Caco-2 (cell line): ENCODE measurements around the gene CCDC88A. TPM values are rescaled to one million over a fixed set of nuclear protein-coding genes. Genes with fewer than 3 reads are reported as not detected.

Experiments used
- BruUV-seq: library from RNA; stranded (reverse); fragments of 400-500 nt; replicated peaks from 2 replicates; lab custom pipeline; 2021; lab: Mats Ljungman, UMichigan
- CTCF ChIA-PET: fragments of 300-600 bp; sonication (Branson Sonifier 250); formaldehyde crosslinking; loops from one replicate; lab custom pipeline; 2022; ENCODE audit warnings: antibody characterized with exemption; lab: Charles Lee
- POLR2A ChIA-PET: fragments of 300-600 bp; sonication (Branson Sonifier 250); formaldehyde crosslinking; loops from one replicate; lab custom pipeline; 2022; ENCODE audit warnings: antibody characterized with exemption; lab: Charles Lee
- DNase-seq, 2 experiments: peaks; one replicate each; pipeline versions ENCODE4 v3.0.0 to v3.0.0-alpha.2; 2020 to 2022
- H3K27me3 ChIP-seq: replicated peaks from 2 replicates; pipeline ENCODE4 v1.6.0; 2011; ENCODE audit warnings: low read length; ENCODE audit not compliant: control insufficient read depth, insufficient read depth
- H3K36me3 ChIP-seq: 2 replicates; pipeline ENCODE4 v1.5.1; 2011; ENCODE audit warnings: low read length; ENCODE audit not compliant: control insufficient read depth, insufficient read depth
- H3K4me1 ChIP-seq: fragments of 250-450 bp; sonication (Bioruptor Pico); 2 replicates; pipeline ENCODE4 v1.5.1; 2020; ENCODE audit warnings: mild to moderate bottlenecking
- H3K4me3 ChIP-seq: 2 replicates; pipeline ENCODE4 v1.5.1; 2011; ENCODE audit warnings: low read depth, mild to moderate bottlenecking, control low read depth, low read length
- H3K9me3 ChIP-seq: fragments of 250-450 bp; sonication (Bioruptor Pico); 2 replicates; pipeline ENCODE4 v1.5.1; 2020; ENCODE audit warnings: mild to moderate bottlenecking, moderate library complexity
- H3K27ac Mint-ChIP-seq: one replicate; pipeline ENCODE4 v1.8.0; 2022; ENCODE audit warnings: mixed read lengths; ENCODE audit not compliant: unreplicated experiment
- H3K27me3 Mint-ChIP-seq: one replicate; pipeline ENCODE4 v1.8.0; 2022; ENCODE audit warnings: mixed read lengths; ENCODE audit not compliant: insufficient read depth, unreplicated experiment
- H3K36me3 Mint-ChIP-seq: one replicate; pipeline ENCODE4 v1.8.0; 2022; ENCODE audit warnings: mild to moderate bottlenecking, mixed read lengths; ENCODE audit not compliant: insufficient read depth, unreplicated experiment
- H3K4me1 Mint-ChIP-seq: one replicate; pipeline ENCODE4 v1.8.0; 2022; ENCODE audit warnings: low read depth, mixed read lengths; ENCODE audit not compliant: unreplicated experiment
- H3K4me3 Mint-ChIP-seq: one replicate; pipeline ENCODE4 v1.8.0; 2022; ENCODE audit warnings: mild to moderate bottlenecking, moderate library complexity, mixed read lengths; ENCODE audit not compliant: unreplicated experiment
- H3K9me3 Mint-ChIP-seq: one replicate; pipeline ENCODE4 v1.8.0; 2022; ENCODE audit warnings: mixed read lengths; ENCODE audit not compliant: unreplicated experiment
- CTCF ChIP-seq, 2 experiments: fragments of 200-600 bp in 1 of 2; IDR thresholded peaks; 1 replicate in 1 of 2; 2 replicates in 1 of 2; pipeline versions ENCODE4 v1.5.1 to v1.8.0; 2011 to 2022; ENCODE audit warnings: antibody characterized with exemption in 1 of 2, control low read depth in 1 of 2, inconsistent platforms in 1 of 2, low read depth in 1 of 2, low read length in 1 of 2, mild to moderate bottlenecking in 1 of 2, moderate library complexity in 1 of 2; ENCODE audit not compliant: insufficient read depth in 1 of 2, severe bottlenecking in 1 of 2, unreplicated experiment in 1 of 2
- intact Hi-C: fragments of 100-400 bp; cut with micrococcal nuclease; formaldehyde crosslinking; loops from one replicate; pipeline ENCODE4 v1.10.0; 2022; ENCODE audit not compliant: unreplicated experiment
- total RNA-seq: library from RNA; stranded (reverse); gene quantifications from 2 replicates; pipeline ENCODE4 v1.2.3, GENCODE V29; 2022

The CCDC88A gene
- total RNA-seq, 1 experiment from 2014 or later, result 7.7 TPM

GRCh38 chr2:55365303-55365702 lies 54.4 kb downstream of the CCDC88A start:
- no peaks in the 10 kb centered on the region for H3K36me3 ChIP-seq
- no peak overlapping the region for H3K4me3 ChIP-seq
- intact Hi-C loops, result no loop called here
- no peaks in the 10 kb centered on the region for H3K36me3 Mint-ChIP-seq
- no peak for DNase-seq
- no peaks in the 10 kb centered on the region for H3K9me3 ChIP-seq
- no peak overlapping the region for H3K4me3 Mint-ChIP-seq
- no peaks in the 10 kb centered on the region for H3K4me1 Mint-ChIP-seq
- no peak overlapping the region for H3K27ac Mint-ChIP-seq
- no TSS peak for BruUV-seq
- no peaks in the 10 kb centered on the region for H3K27me3 Mint-ChIP-seq
- POLR2A ChIA-PET, result no interaction called here
- CTCF ChIA-PET, result no interaction called here
- no peaks in the 10 kb centered on the region for H3K4me1 ChIP-seq
- H3K9me3 Mint-ChIP-seq, result no peaks in the 10 kb centered on the region
- no peak for TF ChIP-seq CTCF (IDR thresholded peaks at IDR 0.05; ENCODE audit: insufficient read depth in 1 of 2, low read depth in 1 of 2, low read length in 1 of 2, severe bottlenecking in 1 of 2, unreplicated experiment in 1 of 2)
- H3K27me3 ChIP-seq, result no peaks in the 10 kb centered on the region

GRCh38 chr2:55364189-55365055 lies 55.2 kb downstream of the CCDC88A start:
- Histone ChIP-seq H3K9me3 (no peaks in the 10 kb centered on the region), H3K27me3 (no peaks in the 10 kb centered on the region), H3K4me1 (no peaks in the 10 kb centered on the region), H3K36me3 (no peaks in the 10 kb centered on the region), H3K4me3 (no peak overlapping the region)
- no peaks in the 10 kb centered on the region for H3K27me3 Mint-ChIP-seq
- POLR2A ChIA-PET, result no interaction called here
- TF ChIP-seq CTCF (IDR thresholded peaks at IDR 0.05; ENCODE audit: insufficient read depth in 1 of 2, low read depth in 1 of 2, low read length in 1 of 2, severe bottlenecking in 1 of 2, unreplicated experiment in 1 of 2), result no peak
- H3K4me1 Mint-ChIP-seq, result no peaks in the 10 kb centered on the region
- CTCF ChIA-PET, result no interaction called here
- no peaks in the 10 kb centered on the region for H3K36me3 Mint-ChIP-seq
- H3K9me3 Mint-ChIP-seq, result no peaks in the 10 kb centered on the region
- no peak for DNase-seq
- intact Hi-C loops, result no loop called here
- no TSS peak for BruUV-seq
- no peak overlapping the region for H3K27ac Mint-ChIP-seq
- no peak overlapping the region for H3K4me3 Mint-ChIP-seq

DNA sequence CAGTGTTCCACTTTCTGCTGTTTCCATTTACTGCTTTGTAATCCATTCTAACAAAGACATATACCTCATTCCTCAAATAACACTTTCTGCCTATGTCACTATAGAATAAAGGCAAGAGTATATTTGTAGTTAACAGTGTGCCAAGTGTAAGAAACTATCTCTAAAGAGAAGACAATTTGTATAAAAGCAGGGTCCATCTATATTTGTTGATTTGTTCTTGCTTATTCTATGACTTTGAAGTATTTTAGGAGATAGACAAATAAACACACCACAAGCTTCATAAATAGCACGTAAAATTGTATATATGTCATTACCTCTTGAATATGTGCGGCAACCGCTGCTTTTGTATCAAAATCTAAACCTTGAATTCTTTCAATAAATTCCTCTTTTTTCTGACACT lies 56.0 kb downstream of the CCDC88A start:
- POLR2A ChIA-PET, result no interaction called here
- BruUV-seq, result no TSS peak
- no peak overlapping the region for H3K4me3 ChIP-seq
- H3K4me1 Mint-ChIP-seq, result no peaks in the 10 kb centered on the region
- no peaks in the 10 kb centered on the region for H3K36me3 Mint-ChIP-seq
- H3K9me3 Mint-ChIP-seq, result no peaks in the 10 kb centered on the region
- H3K4me1 ChIP-seq, result no peaks in the 10 kb centered on the region
- H3K27me3 ChIP-seq, result no peaks in the 10 kb centered on the region
- H3K9me3 ChIP-seq, result no peaks in the 10 kb centered on the region
- DNase-seq, result no peak
- H3K4me3 Mint-ChIP-seq, result no peak overlapping the region
- H3K36me3 ChIP-seq, result no peaks in the 10 kb centered on the region
- intact Hi-C loops, result no loop called here
- CTCF ChIA-PET, result no interaction called here
- no peak overlapping the region for H3K27ac Mint-ChIP-seq
- no peaks in the 10 kb centered on the region for H3K27me3 Mint-ChIP-seq
- TF ChIP-seq CTCF (IDR thresholded peaks at IDR 0.05; ENCODE audit: insufficient read depth in 1 of 2, low read depth in 1 of 2, low read length in 1 of 2, severe bottlenecking in 1 of 2, unreplicated experiment in 1 of 2), result no peak
